Type B pancreatic cell (in vitro differentiated cells): ENCODE results near the gene GABRA6. TPM values are rescaled to one million over a fixed set of nuclear protein-coding genes. Genes with fewer than 3 reads are reported as not detected.

ENCODE experiments used
- DNase-seq: peaks from one replicate; pipeline ENCODE4 v3.0.0; 2021; ENCODE audit warnings: mixed read lengths; ENCODE audit not compliant: unreplicated experiment; ENCODE audit errors: extremely low spot score
- H3K27ac Mint-ChIP-seq: 2 replicates; pipeline ENCODE4 v1.8.0; 2021; ENCODE audit warnings: mild to moderate bottlenecking, mixed read lengths
- H3K27me3 Mint-ChIP-seq: 2 replicates; pipeline ENCODE4 v1.8.0; 2021; ENCODE audit warnings: mixed read lengths
- H3K36me3 Mint-ChIP-seq: 2 replicates; pipeline ENCODE4 v1.8.0; 2021; ENCODE audit warnings: mixed read lengths
- H3K4me1 Mint-ChIP-seq: one replicate; pipeline ENCODE4 v1.8.0; 2021; ENCODE audit warnings: mixed read lengths; ENCODE audit not compliant: unreplicated experiment
- H3K4me3 Mint-ChIP-seq: 2 replicates; pipeline ENCODE4 v1.8.0; 2021; ENCODE audit warnings: mild to moderate bottlenecking, mixed read lengths
- H3K9me3 Mint-ChIP-seq: 2 replicates; pipeline ENCODE4 v1.8.0; 2021; ENCODE audit warnings: mixed read lengths
- total RNA-seq: library from RNA; stranded (reverse); gene quantifications from 2 replicates; pipeline ENCODE4 v1.2.1, GENCODE V29; 2021; ENCODE audit warnings: low replicate concordance
- TF ChIP-seq, protein P1 (sequence below): fragments of 200-600 bp; sonication (generic); conservative IDR thresholded peaks from 2 replicates; pipeline ENCODE4 v1.5.0; 2021; ENCODE audit warnings: antibody characterized with exemption, mild to moderate bottlenecking

Gene GABRA6
- total RNA-seq, 1 donor from 2014 or later = not detected

DNA sequence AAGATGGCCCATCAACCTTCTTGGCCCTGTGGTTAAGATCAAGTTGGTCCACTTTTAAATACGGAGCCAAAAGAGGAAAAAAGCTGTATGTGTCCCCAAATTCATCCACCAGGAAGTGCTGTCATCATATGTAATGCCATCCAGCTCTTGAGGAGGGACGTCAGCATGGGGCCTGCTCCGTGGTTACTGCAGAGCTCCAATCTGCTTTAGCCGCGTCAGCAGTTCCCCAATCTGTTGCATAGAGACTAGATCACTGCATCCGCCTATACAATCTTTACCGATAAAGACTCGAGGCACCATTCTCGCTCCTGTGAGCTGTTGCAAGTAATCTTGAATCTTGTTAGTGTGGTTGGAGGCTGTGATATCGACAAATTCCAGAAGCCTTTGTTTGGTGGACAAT, 65.7 kb downstream of the GABRA6 start:
- no peak for DNase-seq
- Mint-ChIP-seq H3K27me3 (no peaks in the 10 kb centered on the region), H3K4me3 (no peak overlapping the region), H3K4me1 (no peaks in the 10 kb centered on the region), H3K36me3 (no peaks in the 10 kb centered on the region), H3K27ac (no peak overlapping the region), H3K9me3 (no peaks in the 10 kb centered on the region)
- TF ChIP-seq, protein P1, sequence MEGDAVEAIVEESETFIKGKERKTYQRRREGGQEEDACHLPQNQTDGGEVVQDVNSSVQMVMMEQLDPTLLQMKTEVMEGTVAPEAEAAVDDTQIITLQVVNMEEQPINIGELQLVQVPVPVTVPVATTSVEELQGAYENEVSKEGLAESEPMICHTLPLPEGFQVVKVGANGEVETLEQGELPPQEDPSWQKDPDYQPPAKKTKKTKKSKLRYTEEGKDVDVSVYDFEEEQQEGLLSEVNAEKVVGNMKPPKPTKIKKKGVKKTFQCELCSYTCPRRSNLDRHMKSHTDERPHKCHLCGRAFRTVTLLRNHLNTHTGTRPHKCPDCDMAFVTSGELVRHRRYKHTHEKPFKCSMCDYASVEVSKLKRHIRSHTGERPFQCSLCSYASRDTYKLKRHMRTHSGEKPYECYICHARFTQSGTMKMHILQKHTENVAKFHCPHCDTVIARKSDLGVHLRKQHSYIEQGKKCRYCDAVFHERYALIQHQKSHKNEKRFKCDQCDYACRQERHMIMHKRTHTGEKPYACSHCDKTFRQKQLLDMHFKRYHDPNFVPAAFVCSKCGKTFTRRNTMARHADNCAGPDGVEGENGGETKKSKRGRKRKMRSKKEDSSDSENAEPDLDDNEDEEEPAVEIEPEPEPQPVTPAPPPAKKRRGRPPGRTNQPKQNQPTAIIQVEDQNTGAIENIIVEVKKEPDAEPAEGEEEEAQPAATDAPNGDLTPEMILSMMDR = no peak

Other genes starting within 250 kb of the GABRA6 start
- 2.5 and 6.6 TPM in 2 replicates for gene GABRB2, start 139.0 kb upstream of the GABRA6 start, total RNA-seq
- gene GABRA1, start 162.4 kb downstream of the GABRA6 start, total RNA-seq = 1.8 and 12.3 TPM in 2 replicates